ENCODE measurements around the gene KLK10.

DNA sequence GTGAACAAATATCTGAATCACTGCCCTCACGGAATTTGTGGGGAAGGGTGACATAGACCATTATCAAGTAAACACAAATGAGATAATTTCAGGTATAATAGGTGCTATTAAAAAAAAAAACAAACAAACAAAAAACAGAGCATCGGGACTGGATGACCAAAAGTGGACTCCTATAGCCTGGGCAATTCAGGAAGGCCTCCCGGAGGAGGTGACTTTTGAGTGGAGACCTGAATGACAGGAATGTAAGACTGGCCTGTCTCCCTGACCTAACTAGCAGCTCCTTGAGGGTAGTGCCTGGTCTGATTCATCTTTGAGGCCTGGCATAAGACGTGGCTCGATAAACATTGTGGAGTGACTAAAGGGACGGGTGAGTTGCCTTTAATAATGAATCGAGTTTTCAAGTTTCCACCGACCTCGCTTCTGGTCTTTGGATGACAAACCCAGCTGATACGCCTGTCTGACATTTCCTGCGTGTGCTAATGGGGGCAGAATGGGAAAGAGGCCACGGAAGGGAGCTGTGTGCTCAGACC lies 6.8 kb downstream of the KLK10 start:
- TF ChIP-seq, protein P1, sequence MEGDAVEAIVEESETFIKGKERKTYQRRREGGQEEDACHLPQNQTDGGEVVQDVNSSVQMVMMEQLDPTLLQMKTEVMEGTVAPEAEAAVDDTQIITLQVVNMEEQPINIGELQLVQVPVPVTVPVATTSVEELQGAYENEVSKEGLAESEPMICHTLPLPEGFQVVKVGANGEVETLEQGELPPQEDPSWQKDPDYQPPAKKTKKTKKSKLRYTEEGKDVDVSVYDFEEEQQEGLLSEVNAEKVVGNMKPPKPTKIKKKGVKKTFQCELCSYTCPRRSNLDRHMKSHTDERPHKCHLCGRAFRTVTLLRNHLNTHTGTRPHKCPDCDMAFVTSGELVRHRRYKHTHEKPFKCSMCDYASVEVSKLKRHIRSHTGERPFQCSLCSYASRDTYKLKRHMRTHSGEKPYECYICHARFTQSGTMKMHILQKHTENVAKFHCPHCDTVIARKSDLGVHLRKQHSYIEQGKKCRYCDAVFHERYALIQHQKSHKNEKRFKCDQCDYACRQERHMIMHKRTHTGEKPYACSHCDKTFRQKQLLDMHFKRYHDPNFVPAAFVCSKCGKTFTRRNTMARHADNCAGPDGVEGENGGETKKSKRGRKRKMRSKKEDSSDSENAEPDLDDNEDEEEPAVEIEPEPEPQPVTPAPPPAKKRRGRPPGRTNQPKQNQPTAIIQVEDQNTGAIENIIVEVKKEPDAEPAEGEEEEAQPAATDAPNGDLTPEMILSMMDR (IDR thresholded peaks at IDR 0.05) = no peak
- TF ChIP-seq POLR2A (IDR thresholded peaks at IDR 0.05) (no peak), EP300 (IDR thresholded peaks at IDR 0.05) (no peak)
